SJSA1 (cell line): ENCODE results near the gene TFF3. TPM values are rescaled to one million over a fixed set of nuclear protein-coding genes. Genes with fewer than 3 reads are reported as not detected.

ENCODE experiments used
- DNase-seq, 2 experiments: peaks; one replicate each; pipeline ENCODE4 v3.0.0-alpha.2; 2015 to 2020; ENCODE audit warnings: low spot score in 2 of 2, low read depth in 1 of 2
- H3K27ac ChIP-seq: fragments of 250-450 bp; sonication (Bioruptor Pico); 2 replicates; pipeline ENCODE4 v1.5.1; 2020; ENCODE audit warnings: mild to moderate bottlenecking, moderate library complexity
- H3K27me3 ChIP-seq: fragments of 250-450 bp; sonication (Bioruptor Pico); replicated peaks from 2 replicates; pipeline ENCODE4 v1.5.1; 2020; ENCODE audit warnings: mild to moderate bottlenecking, moderate library complexity
- H3K36me3 ChIP-seq: fragments of 250-450 bp; sonication (Bioruptor Pico); 2 replicates; pipeline ENCODE4 v1.5.1; 2020; ENCODE audit warnings: mild to moderate bottlenecking
- H3K4me1 ChIP-seq: fragments of 250-450 bp; sonication (Bioruptor Pico); replicated peaks from 2 replicates; pipeline ENCODE4 v1.6.1; 2021; ENCODE audit warnings: mild to moderate bottlenecking
- H3K4me3 ChIP-seq: fragments of 250-450 bp; sonication (Bioruptor Pico); 2 replicates; pipeline ENCODE4 v1.5.1; 2020; ENCODE audit warnings: mild to moderate bottlenecking
- H3K9me3 ChIP-seq: fragments of 250-450 bp; sonication (Bioruptor Pico); replicated peaks from 2 replicates; pipeline ENCODE4 v1.5.1; 2020; ENCODE audit warnings: mild to moderate bottlenecking
- total RNA-seq: library from RNA; depleted of rRNA; stranded (reverse); fragments of >200 nt; shearing (Covaris generic); gene quantifications from 2 replicates; pipeline ENCODE4 v1.2.3, GENCODE V29; 2014

The TFF3 gene
- total RNA-seq, 1 experiment from 2014 or later: not detected

DNA sequence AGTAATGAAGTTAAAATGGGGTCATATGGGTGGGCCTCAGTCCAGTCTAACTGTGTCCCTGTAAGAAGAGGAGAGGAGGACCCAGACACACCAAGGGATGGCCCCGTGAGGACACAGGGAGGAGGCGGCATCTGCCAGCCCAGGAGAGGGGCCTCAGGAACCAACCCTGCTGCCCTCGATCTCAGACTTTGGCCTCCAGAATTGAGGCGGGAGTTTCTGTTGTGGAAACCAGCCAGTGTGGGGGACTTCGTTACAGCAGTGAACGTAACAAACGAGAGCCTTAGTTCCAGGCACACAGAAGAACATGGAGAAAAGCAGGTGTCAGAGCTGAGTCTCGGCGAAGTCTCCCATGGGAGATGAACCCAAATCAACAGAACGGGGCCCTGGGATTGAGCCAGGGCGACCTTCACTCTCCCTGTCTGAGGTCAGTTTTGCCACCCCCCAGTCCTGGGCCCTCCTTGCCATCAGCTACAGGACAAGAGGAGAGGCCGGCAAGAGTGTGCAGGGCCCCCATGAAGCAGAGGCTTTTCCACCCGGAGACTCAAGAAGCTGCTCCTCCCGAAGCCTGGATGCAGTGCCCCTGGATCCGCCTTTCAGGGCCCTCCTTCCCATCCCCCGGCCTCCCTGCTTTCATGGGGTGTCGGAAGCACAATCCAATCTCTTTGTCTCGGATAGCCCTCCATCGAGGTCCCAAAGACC, 36.6 kb downstream of the TFF3 start:
- DNase-seq: no peak

DNA sequence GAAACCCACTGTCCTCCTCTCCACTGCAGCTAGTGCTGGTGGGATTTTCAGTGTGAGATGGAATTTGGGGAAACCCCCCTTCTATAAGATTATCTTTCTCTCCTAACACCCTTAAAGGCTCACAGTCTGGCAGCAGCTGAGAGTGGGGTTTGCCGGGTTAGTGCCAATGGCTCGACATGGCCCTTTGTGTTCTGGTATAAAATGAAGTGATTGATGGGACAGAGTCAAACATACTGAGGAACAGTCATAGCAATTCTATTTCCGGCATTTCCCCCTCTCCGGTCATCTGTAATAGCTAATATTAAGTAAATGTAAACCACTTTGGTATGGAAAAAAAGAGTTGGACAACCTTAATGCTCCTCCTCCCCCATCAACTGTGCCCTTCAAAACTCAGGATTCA, 37.6 kb downstream of the TFF3 start:
- no peaks in the 10 kb centered on the region for H3K27me3 ChIP-seq
- H3K36me3 ChIP-seq: peaks cover 5% of the 10 kb centered on the region; the same call in 1 of the 2 replicates
- H3K27ac ChIP-seq: peak overlapping the region; percentile 7; the same call in 1 of the 2 replicates
- no peak overlapping the region for H3K4me3 ChIP-seq
- peak in 1 of 2 experiments; percentile 40 for DNase-seq
- H3K4me1 ChIP-seq: peaks cover 53% of the 10 kb centered on the region
- H3K9me3 ChIP-seq: no peaks in the 10 kb centered on the region

More for the DNA sequence above, 36.6 kb downstream of the TFF3 start:
- Histone ChIP-seq H3K4me1 (peaks cover 53% of the 10 kb centered on the region), H3K27me3 (no peaks in the 10 kb centered on the region), H3K4me3 (no peak overlapping the region), H3K9me3 (no peaks in the 10 kb centered on the region), H3K36me3 (peaks cover 6% of the 10 kb centered on the region; the same call in 1 of the 2 replicates), H3K27ac (peak overlapping the region; percentile 60)

DNA sequence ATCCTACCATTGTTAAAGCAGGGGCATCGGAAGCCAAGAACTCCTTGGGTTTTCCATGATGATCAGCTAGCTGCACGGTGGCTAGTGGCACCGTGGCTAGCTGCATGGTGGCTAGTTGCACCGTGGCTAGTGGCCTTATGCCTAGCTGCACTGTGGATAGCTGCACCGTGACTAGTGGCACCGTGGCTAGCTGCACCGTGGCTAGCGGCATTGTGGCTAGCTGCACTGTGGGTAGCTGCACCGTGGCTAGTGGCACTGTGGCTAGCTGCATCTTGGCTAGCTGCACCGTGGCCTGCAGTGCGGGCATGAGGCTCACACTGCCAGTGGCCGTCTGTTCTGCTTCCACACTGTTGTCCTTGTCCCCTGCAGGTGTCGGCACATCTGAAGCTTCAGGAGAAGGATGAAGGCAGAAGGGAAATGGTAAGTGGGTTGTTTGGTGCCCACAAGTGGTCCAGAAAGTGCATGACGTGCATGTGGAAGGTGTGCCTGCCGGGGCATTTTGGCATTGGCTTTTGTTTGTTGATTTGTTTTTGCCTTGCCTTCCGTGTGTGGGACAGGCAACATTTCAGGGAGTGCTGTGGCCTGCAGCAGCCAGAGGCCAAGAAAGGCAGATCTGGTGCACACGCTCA, 38.6 kb downstream of the TFF3 start:
- no peak for DNase-seq
- H3K36me3 ChIP-seq: 0 out of 2 replicates have a peak, but pooled peaks cover 2% of the 10 kb centered on the region

GRCh38 chr21:42276076-42276475, 39.1 kb downstream of the TFF3 start:
- no peak for DNase-seq
- H3K36me3 ChIP-seq: 0 out of 2 replicates have a peak, but pooled peaks cover 2% of the 10 kb centered on the region
- H3K27me3 ChIP-seq: no peaks in the 10 kb centered on the region
- peaks cover 47% of the 10 kb centered on the region for H3K4me1 ChIP-seq
- no peak overlapping the region for H3K27ac ChIP-seq
- no peaks in the 10 kb centered on the region for H3K9me3 ChIP-seq
- no peak overlapping the region for H3K4me3 ChIP-seq

More for the DNA sequence above, 38.6 kb downstream of the TFF3 start:
- no peaks in the 10 kb centered on the region for H3K9me3 ChIP-seq
- H3K27ac ChIP-seq: no peak overlapping the region
- peaks cover 53% of the 10 kb centered on the region for H3K4me1 ChIP-seq
- no peaks in the 10 kb centered on the region for H3K27me3 ChIP-seq
- H3K4me3 ChIP-seq: no peak overlapping the region

GRCh38 chr21:42272984-42273600, 42.1 kb downstream of the TFF3 start:
- H3K9me3 ChIP-seq: no peaks in the 10 kb centered on the region
- H3K4me3 ChIP-seq: no peak overlapping the region
- H3K27ac ChIP-seq: no peak overlapping the region
- H3K27me3 ChIP-seq: no peaks in the 10 kb centered on the region
- no peak for DNase-seq
- H3K4me1 ChIP-seq: peaks cover 17% of the 10 kb centered on the region
- no peaks in the 10 kb centered on the region for H3K36me3 ChIP-seq

DNA sequence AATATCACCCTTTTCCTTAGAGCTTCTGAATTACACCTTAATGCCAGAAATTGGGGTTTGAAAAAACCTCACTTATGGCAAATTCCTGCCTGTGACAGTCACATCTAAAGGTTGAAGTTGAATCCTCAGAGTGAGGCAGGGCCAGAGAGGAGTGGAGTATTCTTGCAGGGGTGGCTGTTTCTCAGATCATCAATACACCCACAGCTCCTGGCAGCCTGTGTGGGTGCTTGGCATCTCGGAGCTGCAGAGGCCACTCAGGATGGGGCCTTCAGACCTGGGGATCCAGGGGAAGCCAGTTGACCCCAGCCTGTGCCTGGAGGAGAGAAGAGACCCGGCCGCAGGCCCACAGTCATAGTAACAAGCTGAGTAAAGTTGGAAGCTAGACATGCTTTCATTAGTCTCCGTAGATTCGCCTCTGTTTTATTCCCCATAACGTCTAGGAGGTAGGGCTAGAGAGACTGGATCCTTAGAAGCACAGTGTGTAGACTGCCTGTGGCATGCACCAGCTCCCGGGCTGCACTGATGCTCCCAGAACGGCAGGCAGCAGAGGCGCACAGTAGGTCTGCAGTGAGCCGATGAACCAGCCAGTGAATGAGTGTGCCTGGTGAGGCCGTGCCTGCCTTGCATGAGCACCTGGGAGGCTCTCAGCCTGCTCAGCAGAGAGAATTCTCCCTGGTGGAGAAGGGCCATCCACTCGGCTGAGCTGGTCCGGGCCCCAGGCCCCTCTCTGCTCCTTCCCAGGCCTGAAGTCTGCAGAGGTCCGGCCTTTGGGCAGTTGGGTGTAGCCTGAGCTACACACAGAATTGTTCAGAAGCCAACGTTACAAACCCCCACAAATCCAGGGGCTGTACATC, 42.9 kb downstream of the TFF3 start:
- H3K27me3 ChIP-seq: no peaks in the 10 kb centered on the region
- DNase-seq: no peak
- H3K36me3 ChIP-seq: no peaks in the 10 kb centered on the region
- H3K9me3 ChIP-seq: no peaks in the 10 kb centered on the region
- H3K27ac ChIP-seq: no peak overlapping the region
- no peak overlapping the region for H3K4me3 ChIP-seq
- peaks cover 10% of the 10 kb centered on the region for H3K4me1 ChIP-seq

GRCh38 chr21:42271065-42271464, 44.1 kb downstream of the TFF3 start:
- DNase-seq: no peak
- Histone ChIP-seq H3K36me3 (no peaks in the 10 kb centered on the region), H3K4me3 (no peak overlapping the region), H3K27me3 (no peaks in the 10 kb centered on the region), H3K9me3 (no peaks in the 10 kb centered on the region), H3K27ac (no peak overlapping the region), H3K4me1 (no peaks in the 10 kb centered on the region; the same call in 1 of the 2 replicates)

GRCh38 chr21:42269386-42269785, 45.8 kb downstream of the TFF3 start:
- DNase-seq: no peak
- H3K27ac ChIP-seq: no peak overlapping the region
- H3K4me1 ChIP-seq: no peaks in the 10 kb centered on the region; the same call in 1 of the 2 replicates
- no peaks in the 10 kb centered on the region for H3K9me3 ChIP-seq
- H3K27me3 ChIP-seq: no peaks in the 10 kb centered on the region
- no peaks in the 10 kb centered on the region for H3K36me3 ChIP-seq
- H3K4me3 ChIP-seq: no peak overlapping the region

GRCh38 chr21:42266971-42267556, 48.1 kb downstream of the TFF3 start:
- Histone ChIP-seq H3K4me3 (no peak overlapping the region), H3K4me1 (peaks cover 20% of the 10 kb centered on the region), H3K9me3 (no peaks in the 10 kb centered on the region), H3K36me3 (no peaks in the 10 kb centered on the region), H3K27me3 (no peaks in the 10 kb centered on the region), H3K27ac (no peak overlapping the region)
- no peak for DNase-seq

- H3K36me3 ChIP-seq: no peaks in the 10 kb centered on the region
- DNase-seq: no peak
- H3K4me3 ChIP-seq: no peak overlapping the region
- H3K27ac ChIP-seq: no peak overlapping the region
- H3K9me3 ChIP-seq: no peaks in the 10 kb centered on the region
- peaks cover 35% of the 10 kb centered on the region for H3K4me1 ChIP-seq
- no peaks in the 10 kb centered on the region for H3K27me3 ChIP-seq
Measured at GRCh38 chr21:42265231-42265812, 49.9 kb downstream of the TFF3 start.

- no peaks in the 10 kb centered on the region for H3K36me3 ChIP-seq
- no peak overlapping the region for H3K27ac ChIP-seq
- no peak for DNase-seq
- H3K27me3 ChIP-seq: no peaks in the 10 kb centered on the region
- peaks cover 40% of the 10 kb centered on the region for H3K4me1 ChIP-seq
- no peak overlapping the region for H3K4me3 ChIP-seq
- no peaks in the 10 kb centered on the region for H3K9me3 ChIP-seq
Measured at GRCh38 chr21:42264245-42265195, 50.7 kb downstream of the TFF3 start.

DNA sequence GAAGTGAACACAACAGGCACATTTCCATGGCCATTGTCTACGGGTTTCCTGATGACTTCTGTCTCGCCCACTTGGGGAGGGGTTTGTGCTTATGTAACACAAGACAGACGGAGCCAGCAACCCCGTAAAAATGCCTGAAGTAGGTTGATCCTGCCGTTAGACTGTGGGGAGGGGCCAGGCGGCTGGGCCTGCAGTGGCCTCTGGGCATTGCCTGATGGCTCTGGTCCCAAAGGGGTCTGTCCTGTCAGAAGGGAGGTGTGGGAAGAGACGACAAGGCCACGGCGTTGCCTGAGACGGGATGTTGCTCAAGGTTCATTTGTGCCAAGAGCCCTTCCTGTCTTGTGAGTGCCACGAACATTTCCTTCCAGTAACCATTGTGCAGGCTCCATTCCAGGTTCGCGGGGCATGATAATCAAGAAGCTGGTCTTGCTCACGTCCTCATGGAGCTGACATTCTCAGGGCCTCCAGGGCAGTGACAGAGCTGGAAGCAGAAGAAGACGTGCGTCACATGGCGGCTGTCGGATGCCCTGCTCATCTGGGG, 51.5 kb downstream of the TFF3 start:
- peak in 1 of 2 experiments; percentile 22 for DNase-seq
- peak overlapping the region; percentile 46 for H3K27ac ChIP-seq
- H3K9me3 ChIP-seq: no peaks in the 10 kb centered on the region

More for the DNA sequence above, 51.5 kb downstream of the TFF3 start:
- peaks cover 45% of the 10 kb centered on the region for H3K4me1 ChIP-seq
- H3K4me3 ChIP-seq: no peak overlapping the region
- H3K27me3 ChIP-seq: no peaks in the 10 kb centered on the region
- no peaks in the 10 kb centered on the region for H3K36me3 ChIP-seq
